ENCODE data around the gene ABCB6.

ABCB6 gene

GRCh38 chr2:219182331-219183150 is 36.2 kb downstream of the ABCB6 start:
- no peak for DNase-seq

GRCh38 chr2:219181531-219181930 is 37.2 kb downstream of the ABCB6 start:
- DNase-seq: no peak

GRCh38 chr2:219180961-219181360 is 37.8 kb downstream of the ABCB6 start:
- no peak for DNase-seq

- no peak for DNase-seq
Measured at GRCh38 chr2:219179601-219180465, 38.9 kb downstream of the ABCB6 start.

GRCh38 chr2:219178377-219179175 is 40.2 kb downstream of the ABCB6 start:
- peak; percentile 53 for DNase-seq

- DNase-seq: peak; percentile 80
Measured at GRCh38 chr2:219177552-219178376, 41.0 kb downstream of the ABCB6 start, which contains the start of gene RETREG2. RETREG2 (plus strand) TSS chr2:219178275; CDS start chr2:219178353, 78 bp downstream.

DNA sequence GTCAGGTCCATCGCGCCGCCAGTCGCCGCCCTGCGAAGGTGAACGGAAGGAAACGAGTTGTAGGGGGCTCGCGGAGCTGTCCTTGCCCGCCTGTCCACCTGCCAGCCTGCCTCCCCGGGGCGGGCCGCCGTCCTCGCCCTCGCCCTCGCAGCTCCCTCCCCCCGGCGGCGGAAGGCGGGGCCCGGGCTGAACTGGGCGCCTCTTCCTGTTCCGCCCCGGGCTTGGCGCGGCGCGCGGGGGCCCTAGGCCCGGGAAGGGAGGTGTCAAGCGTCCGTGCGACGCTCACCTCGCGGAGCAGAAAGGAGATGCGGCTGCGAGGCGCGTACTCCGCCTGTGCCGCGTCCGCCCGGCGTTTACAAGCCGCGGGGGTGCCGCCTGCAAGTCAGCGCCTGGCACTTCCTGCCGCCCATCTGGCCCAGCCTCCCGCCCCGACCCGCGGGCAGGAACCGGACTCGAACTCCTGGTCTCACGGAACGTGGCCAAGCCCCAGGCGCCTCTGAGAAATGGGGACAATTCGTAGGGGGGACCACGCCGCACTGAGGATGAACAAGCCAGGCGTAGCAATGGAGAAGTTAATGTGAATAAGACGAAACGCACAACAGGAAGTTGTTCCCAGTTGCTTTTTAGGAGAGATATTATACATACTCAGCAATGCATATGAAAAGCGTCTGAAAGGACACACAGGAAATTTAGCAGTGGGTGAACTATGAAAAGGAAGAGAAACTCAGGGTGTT is 41.8 kb downstream of the ABCB6 start, which contains the start of gene CNPPD1:
TSS of gene CNPPD1 (minus strand) at position 108 of the 734 bp plus-strand sequence. CDS start at position 11, 97 bp downstream.
- peak; percentile 89 for DNase-seq

DNA sequence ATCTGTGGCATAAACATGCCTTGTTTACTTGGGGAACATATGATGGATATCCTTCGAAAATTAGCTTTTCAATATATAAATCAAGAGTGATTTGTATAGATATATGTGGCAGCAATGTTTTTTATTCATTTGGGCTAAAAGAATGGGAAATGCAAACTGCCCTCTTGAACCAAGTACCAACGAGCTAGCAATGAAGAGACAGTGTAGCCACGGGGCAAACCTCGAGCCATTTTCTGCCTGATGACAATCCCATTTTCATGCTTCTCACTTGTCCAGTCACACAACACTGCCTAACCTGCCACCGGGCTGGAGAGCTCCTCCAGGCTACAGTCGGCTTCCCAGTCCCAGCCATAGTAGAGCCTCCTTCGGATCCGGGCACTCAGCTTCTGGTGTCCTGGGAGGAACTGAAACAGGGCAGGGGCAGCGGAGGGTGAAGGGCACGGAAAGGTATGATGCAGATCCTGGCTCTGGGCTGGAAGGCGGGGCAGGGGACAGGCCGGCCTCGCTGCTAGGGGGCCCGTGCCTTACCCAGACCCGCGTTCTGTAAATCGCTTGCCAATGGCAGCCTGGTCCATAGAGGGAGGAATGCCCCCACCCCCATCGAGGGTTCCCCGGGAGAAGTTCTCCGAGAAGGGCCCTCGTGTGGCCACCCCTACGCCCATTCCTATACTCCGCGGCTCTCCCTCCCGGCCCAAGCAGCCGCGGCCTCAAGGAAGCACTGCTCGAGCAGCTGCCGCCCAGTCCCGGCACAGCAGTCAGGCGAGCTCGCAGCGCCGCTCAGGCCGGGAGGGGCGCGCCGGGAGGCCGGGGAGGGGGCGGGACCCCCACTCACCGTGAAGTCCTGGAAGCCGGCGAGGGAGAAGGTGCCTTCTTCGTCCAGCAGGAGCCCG is 42.6 kb downstream of the ABCB6 start:
- DNase-seq: peak; percentile 52

DNA sequence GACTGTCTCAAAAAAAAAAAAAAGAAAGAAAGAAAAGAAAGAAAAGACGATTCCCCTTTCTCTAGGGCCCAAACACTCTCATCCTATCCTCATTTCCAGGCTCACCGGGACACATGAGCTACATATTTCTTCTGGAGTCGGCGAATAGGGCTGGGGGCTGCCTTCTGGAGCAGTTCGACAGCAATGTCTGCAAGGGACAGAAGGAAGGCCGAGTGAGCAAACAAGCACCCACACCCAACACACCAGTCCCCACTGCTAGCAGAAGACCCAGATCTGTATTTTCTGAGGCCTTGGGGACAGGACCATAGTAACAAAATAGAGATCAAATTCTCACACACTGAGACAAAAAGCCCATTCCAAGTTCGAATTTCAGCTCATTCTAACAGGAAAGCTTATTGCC is 43.3 kb downstream of the ABCB6 start:
- DNase-seq: no peak

GRCh38 chr2:219174801-219175200 is 44.0 kb downstream of the ABCB6 start:
- DNase-seq: no peak

DNA sequence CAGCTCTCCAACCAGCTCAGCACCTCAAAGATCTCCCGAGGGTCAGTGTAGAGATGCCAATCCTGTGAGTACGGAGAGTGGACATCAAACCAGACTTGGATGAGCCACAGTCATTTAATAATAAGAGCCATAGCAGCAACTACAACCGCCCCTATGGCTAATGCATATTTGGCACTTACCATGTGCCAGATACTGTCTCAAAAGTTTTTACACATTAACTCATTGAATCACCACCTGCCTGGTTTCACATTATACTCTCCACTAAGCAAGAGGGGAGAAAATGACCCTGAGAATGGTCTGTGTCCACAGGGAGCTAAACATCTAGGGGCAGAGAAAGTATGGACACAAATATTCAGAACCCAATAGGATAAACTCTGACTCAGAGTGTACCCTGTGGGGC is 44.6 kb downstream of the ABCB6 start:
- DNase-seq: no peak

GRCh38 chr2:219173176-219173575 is 45.6 kb downstream of the ABCB6 start:
- DNase-seq: no peak

- no peak for DNase-seq
Measured at GRCh38 chr2:219172231-219173154, 46.3 kb downstream of the ABCB6 start.

GRCh38 chr2:219171231-219171651 is 47.5 kb downstream of the ABCB6 start:
- no peak for DNase-seq

GRCh38 chr2:219169930-219170654 is 48.7 kb downstream of the ABCB6 start, which contains the start of gene SLC23A3:
SLC23A3 (minus strand) TSS chr2:219170029; CDS start chr2:219169984, 45 bp downstream.
- no peak for DNase-seq

DNA sequence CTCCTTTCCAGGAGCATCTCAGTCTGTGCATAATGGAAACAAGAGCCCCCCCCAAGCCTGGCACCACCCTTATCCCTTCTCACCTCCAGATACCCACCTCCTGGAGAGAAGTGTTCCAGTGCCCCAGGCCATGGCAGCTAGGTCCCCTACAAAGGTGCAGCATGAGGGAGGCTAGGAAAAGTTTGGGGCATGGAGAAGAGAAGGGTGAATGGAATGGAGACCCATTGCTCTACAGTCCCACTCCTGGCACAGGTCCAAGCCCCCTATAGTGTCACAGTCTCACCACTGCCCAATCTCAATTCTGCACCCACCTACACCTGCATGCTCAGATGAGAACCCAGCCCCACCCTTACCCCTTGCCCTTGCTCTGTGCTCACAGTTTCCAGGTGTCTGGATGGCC is 49.8 kb downstream of the ABCB6 start:
- no peak for DNase-seq

DNA sequence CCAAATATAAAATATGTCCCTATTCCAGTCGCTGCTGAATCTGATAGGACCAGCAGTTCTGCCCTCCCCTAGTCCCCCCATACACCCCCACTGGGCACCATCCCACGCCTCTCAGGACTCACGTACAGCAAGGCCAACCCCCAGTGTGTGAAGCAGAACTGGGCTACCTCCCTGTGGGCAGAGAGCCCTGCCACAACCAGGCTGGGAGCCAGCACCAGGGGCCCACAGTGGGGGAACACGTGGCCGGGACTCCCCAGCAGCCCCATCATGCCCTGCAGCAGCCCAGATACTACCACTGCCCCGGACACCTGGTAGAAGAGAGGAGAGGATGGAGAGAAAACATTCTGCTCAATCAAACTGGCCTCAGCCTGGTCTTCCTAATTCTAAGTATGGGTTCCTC is 50.2 kb downstream of the ABCB6 start:
- DNase-seq: no peak

- no peak for DNase-seq
Measured at GRCh38 chr2:219167997-219168396, 50.8 kb downstream of the ABCB6 start.

All from stimulated activated CD8-positive, alpha-beta memory T cell treated with anti-CD3 and anti-CD28 coated beads, Interleukin-4, amount 100 ng/mL, for 48 hours (primary cell).